Inflammatory macrophage treated with lipopolysaccharide for 4 hours (primary cell): Measurements from ENCODE around the gene RAB11FIP3.
"Not testable (repeated sequence)": the region's sequence is repeated elsewhere in the genome, so short reads cannot be mapped to it uniquely, and the experiment has no call there.

Experiments
- DNase-seq: peaks from one replicate; pipeline ENCODE4 v3.0.0-alpha.2; 2020

The RAB11FIP3 gene, protein sequence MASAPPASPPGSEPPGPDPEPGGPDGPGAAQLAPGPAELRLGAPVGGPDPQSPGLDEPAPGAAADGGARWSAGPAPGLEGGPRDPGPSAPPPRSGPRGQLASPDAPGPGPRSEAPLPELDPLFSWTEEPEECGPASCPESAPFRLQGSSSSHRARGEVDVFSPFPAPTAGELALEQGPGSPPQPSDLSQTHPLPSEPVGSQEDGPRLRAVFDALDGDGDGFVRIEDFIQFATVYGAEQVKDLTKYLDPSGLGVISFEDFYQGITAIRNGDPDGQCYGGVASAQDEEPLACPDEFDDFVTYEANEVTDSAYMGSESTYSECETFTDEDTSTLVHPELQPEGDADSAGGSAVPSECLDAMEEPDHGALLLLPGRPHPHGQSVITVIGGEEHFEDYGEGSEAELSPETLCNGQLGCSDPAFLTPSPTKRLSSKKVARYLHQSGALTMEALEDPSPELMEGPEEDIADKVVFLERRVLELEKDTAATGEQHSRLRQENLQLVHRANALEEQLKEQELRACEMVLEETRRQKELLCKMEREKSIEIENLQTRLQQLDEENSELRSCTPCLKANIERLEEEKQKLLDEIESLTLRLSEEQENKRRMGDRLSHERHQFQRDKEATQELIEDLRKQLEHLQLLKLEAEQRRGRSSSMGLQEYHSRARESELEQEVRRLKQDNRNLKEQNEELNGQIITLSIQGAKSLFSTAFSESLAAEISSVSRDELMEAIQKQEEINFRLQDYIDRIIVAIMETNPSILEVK

GRCh38 chr16:425082-425718 is at the start of gene RAB11FIP3:
Gene RAB11FIP3, plus strand, starts transcription at chr16:425649. Its CDS starts 358 bp downstream, at chr16:426007.
- peak; percentile 61 for DNase-seq

DNA sequence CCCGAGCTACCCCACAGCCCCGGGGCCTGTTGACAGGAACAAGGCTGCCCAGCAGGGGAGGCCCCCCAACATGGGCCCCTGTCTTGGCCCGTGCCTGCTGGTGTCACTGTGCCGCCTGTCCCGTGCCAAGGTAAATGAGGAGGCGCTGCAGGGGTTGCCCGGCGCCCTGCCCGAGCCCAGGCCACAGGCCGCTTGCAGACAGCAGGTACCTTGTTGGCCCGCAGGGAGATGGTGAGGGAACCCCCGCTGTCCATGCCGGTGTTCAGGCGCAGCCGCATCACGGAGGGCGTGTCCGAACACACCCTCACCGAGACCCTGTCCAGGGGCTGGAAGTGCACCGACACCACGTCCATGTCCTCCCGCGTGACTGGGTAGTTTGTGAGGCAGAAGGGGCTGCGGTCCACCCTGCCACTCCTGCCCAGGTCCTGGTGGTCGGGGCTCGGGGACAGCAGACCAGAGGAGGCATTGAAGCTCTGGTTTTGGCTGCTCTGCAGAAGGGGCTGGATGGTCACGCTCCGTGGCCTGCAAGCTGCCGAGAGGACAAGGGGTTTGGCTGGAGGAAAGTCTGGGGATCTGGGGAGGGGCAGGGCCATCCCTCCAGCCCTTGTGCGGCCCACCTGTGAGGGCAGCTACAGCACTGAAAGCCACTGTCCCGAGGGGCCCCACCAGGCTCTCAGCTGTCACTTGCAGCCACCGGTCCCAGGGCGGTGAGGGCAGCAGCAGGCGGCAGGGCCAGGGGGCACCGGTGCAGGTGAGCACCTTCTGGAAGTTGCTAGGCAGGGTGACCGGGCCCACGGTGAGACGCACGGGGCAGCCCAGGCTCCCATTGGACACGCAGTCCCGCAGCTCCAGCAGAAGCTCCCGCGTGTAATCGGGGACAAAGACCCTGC is 49.3 kb upstream of the RAB11FIP3 start:
- no peak for DNase-seq

DNA sequence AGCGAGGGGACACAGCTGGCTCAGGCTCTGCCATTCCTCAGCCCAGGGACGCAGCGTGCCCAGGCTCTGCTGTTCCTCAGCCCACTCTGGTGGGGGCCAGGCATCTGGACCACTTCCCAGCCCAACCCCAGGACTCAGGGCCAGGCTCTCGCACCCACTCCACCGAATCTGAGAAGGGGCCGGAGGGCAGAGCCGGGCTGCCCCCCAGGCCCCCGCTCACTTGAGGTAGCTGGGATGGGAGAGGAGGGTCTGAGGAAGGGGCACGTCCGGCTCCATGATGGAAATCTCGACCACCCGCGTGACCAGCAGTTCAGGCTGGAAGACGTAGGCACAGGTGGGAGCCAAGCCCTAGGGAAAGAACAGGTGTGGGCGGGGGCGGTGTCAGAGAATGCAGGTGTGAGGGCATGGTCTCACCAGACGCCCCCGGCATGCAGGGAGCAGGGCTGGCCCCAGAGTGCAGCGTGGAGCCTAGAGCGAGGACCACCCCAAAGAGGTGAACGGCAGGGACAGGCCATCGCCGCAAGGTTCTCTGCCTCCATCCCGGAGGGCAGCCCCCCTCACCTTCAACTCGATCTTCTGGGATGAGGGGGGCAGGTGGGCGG is 48.5 kb upstream of the RAB11FIP3 start:
- DNase-seq, result no peak

DNA sequence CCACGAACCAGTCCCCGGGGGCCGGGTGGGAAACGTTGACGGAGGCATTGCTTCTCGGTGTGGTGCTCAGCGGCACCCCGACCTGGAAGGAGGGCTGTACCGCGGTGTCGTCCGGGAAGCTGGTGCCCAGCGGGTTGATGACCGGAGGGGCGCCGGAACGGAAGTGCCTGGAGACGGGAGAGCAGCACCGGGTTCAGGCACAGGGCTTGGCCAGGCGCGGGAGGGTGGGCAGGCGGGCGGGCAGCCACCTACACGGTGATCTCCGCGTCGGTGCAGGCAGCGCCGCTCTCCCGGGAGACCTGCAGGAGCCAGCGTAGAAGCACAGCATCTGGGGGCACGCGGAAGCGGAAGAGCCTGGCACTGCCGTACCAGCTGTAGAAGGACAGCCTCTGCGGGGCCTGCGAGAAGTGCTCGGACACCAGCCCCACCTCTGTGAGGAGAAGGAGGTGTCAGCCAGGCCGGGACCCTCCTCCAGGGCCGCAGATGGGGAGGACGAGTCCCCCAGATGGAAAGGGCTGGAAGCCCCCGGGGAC is 48.0 kb upstream of the RAB11FIP3 start:
- DNase-seq, result no peak

DNA sequence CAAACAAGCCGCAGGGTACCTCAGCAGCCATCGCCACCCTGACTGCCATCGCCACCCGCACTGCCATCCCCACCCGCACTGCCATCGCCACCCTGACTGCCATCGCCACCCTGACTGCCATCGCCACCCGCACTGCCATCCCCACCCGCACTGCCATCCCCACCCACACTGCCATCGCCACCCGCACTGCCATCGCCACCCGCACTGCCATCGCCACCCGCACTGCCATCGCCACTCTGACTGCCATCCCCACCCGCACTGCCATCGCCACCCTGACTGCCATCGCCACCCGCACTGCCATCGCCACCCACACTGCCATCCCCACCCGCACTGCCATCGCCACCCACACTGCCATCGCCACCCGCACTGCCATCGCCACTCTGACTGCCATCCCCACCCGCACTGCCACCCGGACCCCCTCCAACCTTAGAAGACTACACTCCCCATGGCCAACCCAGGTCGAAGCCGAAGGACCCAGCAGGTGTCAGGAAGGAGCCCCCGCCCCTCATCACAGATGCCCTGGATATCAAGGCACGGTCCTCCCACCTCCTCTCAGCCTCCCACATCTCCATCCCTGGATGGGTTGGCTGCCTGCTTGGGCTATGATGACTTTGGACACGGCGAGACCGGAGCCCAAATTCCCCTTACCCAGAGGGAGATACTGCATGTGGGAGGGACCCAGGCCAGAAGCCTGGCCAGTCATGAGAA is 47.2 kb upstream of the RAB11FIP3 start:
- DNase-seq, result not testable (repeated sequence)

DNA sequence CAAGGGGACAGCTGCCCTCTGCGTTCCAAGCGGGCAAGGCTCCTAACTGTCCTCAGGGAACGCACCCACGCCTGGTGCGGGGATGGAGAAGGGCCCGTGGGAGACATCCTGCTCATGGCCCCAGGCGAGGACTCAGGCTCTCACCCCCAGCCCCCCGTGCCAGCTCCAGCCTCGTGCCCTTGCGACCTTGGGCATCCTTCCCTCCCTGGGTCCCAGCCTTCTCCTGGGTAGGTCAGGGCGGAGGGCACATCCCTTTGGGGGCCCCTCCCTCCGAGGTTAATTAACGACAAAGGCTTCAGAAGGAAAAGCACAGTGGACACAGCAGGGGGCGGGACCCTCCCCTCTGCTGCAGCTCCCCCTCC is 46.6 kb upstream of the RAB11FIP3 start:
- DNase-seq, result no peak

DNA sequence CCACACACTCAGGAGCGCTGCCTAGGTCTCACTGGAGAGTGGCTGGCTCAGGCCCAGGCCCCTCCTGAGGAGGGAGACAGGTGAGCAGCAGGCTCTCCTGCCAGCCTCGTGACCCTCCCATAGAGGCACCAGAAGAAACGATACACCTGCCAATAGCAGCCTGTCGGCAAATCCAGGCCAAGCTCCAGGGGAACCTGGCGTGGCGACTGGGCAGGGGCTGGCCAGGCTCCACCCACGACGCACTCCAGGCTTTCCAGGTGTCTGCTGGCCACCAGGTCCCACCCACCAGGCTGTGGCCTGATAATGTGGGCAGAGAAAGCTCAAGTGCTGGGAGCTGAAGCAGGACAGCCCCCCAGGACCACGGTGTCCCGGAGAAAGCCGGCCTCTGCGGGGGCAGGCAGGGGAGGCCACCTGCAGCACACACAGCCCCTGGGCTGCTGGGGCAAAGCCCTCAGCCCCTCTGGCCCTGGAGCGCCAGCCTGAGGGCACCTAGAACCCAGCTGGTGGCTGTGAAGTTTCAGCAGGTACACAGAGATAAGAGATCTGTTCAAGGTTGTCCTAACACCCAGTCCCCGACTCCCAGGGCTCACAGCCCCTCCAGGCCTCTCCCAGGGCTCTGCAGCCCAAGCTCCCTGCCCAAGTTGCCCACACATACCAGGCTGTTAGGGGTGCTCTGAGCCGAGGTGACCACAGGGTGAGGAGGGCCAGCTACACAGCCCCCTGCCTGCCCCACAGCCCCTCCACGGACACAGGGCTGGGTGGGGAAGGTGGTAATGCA is 46.1 kb upstream of the RAB11FIP3 start:
- DNase-seq, result no peak

DNA sequence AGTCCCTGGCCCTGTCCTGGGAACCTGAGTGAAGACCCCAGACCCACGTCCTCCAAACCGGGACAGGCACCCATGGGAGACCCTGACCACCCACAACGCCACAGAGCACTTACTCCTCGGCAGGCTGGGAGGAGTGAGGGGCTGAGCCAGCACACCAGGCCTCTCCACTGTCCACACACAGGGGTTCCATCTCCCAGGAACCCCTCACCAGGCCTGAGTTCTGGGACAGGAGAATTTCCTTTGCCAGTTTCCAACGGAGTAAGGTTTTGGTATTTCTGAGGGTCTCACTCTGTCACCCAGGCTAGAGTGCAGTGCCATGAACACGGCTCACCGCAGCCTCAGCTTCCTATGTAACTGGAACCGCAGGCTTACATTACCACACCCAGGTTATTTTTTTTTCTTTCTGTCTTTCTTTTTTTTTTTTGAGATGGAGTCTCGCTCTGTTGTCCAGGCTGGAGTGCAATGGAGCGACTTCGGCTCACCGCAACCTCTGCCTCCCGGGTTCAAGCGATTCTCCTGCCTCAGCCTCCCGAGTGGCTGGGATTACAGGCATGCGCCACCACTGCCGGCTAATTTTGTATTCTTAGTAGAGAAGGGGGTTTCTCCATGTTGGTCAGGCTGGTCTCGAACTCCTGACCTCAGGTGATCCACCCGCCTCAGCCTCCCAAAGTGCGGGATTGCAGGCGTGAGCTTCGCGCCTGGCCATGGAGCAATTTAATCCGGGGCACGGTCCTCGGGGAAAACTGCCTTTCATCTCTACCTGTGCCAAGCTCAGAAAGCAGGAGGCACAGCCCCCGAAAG is 45.3 kb upstream of the RAB11FIP3 start:
- no peak for DNase-seq

- no peak for DNase-seq
These were observed 44.8 kb upstream of the RAB11FIP3 start for GRCh38 chr16:380762-381011.

DNA sequence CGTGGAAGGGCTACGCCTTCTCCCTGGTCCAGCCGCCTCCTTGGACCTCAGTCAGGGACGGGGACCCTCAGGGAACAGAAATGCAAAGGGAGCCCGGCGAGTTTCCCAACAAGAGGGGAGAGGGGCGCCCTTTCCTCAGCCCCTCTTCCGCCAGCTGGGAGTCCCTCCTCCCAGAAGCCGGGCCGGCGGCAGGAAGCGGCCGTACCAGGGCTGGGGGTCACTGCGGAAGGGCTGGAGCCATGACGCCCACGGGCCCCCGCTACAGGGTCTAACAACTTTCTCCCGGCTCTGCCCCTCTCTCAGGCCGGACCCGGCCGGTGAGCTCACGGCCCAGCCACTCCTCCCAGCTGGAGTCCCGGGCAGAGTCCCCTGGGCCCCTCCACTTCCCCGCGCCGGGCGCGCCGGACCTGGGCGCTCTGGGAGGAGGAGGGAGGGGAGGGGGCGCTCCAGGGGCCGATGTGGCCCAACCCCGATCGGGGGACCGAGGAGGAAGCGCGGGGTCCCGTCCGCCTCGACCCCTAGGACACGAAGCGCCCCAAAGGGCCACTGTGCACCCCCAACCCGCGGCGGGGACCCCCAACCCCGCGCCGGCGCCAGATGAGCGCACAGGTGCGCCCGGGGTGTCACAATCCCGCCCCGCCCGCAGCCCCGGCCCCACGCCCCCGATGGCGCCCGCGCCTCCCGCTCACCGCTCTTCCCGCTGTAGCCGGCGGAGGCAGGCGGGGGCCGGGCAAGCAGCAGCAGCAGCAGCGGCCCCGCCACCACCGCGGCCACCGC is 44.2 kb upstream of the RAB11FIP3 start:
- peak; percentile 16 for DNase-seq

DNA sequence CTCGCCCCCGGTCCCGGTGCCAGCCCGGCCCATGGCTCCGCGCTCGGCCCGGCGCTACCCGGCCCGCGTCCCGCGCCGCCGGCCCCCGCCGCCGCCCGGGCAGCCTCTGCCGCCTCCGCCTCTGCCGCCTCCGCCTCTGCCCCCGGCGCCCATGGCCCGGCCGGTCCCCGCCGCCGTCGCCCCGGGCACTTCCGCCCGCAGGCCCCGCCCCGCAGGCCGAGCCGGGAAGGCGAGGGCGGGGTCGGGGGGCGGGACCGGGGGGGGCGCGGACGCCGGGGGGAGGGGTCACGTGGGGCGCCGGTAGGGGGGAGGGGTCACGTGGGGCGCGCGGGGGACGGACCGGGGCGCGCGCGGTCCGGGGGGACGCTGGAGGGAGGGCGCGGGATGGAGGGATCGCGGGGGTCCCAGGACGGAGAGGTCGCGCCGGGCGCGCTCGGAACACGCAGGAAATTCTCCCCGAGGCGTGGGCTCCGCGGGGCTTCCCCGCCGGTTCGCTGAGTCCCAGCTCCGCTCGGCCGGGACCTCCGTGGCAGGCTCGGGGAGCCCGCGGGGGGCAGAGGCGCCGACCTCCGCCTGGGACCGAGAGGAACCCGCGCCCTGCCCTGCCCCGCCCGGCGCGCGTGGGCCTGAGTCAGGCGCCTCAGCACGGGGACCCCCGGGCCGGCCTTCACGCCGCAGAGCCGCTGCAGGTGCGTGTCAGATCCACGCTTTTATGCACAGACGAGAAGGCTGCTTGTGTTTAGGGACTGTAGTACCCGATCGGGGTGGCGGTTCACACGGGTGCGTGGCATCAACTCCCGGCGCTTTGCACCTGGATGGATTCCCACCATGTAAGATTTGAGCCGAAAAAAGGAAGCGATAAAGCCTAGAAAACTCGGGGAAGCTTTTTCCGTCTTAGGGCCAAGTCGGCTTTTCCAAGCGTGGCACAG is 43.4 kb upstream of the RAB11FIP3 start, which contains the start of gene PGAP6:
Gene PGAP6, minus strand, starts transcription at position 190 of the 929 bp plus-strand sequence. Its CDS starts 157 bp downstream, at position 33.
- peak; percentile 80 for DNase-seq

DNA sequence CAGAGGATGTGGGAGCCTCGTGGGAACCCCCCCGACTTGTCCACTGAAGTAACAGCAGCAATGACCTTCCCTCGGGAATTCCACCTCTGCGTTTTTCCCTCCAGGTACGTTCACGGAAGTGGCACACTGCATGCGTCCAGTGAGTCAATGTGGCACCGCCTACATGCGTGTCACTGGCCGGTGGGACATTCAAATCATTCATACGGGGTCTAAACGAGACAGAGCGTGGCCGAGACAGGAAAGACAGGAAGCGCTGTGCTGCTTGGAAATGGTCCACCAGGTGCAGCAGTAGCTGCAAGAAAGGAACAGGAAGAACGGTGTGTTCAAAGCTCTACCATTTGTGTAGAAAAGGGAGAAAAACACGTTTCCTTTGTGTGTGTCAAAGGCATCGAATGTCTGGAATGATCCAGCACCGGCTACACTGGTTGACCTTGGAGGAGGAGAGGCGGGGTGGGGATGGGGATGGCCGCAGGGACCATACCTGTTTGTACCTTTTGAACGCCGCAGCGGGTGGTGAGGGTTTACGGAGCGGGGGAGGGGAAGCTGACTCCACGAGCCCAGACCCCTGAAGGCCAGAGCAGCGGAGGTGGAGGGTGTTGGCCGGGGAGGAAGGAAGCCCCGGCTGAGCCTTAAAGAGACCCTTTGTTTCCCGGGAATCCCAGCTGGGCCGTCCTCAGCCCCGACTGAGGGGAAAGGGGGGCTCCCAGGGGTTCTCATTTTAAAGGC is 42.0 kb upstream of the RAB11FIP3 start:
- peak; percentile 32 for DNase-seq

DNA sequence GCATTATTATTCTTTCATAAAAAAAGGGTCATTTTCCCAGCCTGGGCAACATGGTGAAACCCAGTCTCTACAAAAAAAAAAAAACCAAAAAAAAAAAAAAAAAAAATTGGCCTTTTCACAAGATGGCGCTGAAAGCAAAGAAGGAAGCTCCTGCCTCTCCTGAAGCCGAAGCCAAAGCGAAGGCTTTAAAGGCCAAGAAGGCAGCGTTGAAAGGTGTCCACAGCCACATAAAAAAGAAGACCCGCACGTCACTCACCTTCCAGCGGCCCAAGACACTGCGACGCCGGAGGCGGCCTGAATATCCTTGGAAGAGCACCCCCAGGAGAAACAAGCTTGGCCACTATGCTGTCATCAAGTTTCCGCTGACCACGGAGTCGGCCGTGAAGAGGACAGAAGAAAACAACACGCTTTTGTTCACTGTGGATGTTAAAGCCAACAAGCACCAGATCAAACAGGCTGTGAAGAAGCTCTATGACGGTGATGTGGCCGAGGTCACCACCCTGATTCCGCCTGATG is 38.8 kb upstream of the RAB11FIP3 start:
- DNase-seq, result no peak

- DNase-seq, result not testable (repeated sequence)
These were observed 37.4 kb upstream of the RAB11FIP3 start for GRCh38 chr16:387761-388666.

DNA sequence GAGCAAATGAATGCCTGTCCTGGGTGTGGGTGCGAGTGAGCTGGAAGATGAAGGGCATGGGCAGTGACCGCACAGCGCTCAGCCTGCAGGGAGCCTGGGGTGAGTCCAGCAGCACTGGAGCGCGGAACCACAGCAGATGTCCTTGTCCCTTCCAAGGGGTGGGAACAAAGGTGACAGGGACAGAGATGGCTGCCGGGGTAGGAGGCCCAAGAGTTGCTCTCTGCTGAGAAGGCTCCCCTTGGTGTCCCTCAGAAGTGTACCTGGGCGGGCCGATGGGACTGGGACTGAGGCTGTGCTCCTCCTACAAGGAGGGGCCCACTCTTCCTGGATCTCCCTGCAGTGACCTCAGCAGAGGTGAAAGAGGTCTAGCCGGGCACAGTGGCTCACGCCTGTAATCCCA is 36.1 kb upstream of the RAB11FIP3 start:
- DNase-seq, result no peak

DNA sequence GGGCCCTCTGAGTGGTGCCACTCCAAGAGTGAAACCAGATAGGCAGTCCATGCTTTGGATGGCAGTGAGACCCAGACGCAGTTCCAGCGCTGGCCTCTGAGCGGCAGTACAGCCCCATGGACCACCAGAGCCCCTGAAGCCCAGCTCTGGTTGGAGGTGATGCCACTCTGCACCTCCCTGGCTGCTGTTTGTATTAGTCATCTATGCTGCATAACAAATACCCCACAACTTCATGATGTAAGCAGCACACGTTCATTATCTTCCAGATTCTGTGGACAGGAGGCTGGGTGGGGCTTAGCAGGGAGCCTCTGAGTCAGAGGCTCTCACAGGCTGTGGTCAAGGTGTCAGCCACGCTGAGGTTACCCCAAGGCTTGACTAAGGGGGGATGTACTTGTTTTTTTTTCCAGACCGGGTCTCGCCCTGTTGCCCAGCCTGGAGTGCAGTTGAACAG is 33.5 kb upstream of the RAB11FIP3 start:
- DNase-seq, result peak; percentile 69
